SH-SY5Y (cell line): ENCODE results near the gene WDR20.

Experiments used
- GATA2 ChIP-seq: IDR thresholded peaks from 2 replicates; pipeline ENCODE4 v1.6.1; 2011; ENCODE audit warnings: mild to moderate bottlenecking, low read depth, low read length
- GATA3 ChIP-seq: IDR thresholded peaks from 2 replicates; pipeline ENCODE4 v1.6.1; 2011; ENCODE audit warnings: low read depth, mild to moderate bottlenecking, low read length, moderate library complexity

- TF ChIP-seq GATA2 (no peak), GATA3 (no peak)
Observed at GRCh38 chr14:102209224-102209966, 69.7 kb downstream of the WDR20 start.
